HepG2 (cell line): Measurements from ENCODE around the gene GLIPR1L1. TPM values are rescaled to one million over a fixed set of nuclear protein-coding genes. Genes with fewer than 3 reads are reported as not detected.

Experiments used
- ARID2 ChIP-seq: sonication (generic); formaldehyde crosslinking; IDR thresholded peaks from 2 replicates; pipeline ENCODE4 v1.8.1; 2022; ENCODE audit warnings: mild to moderate bottlenecking, missing genetic modification reagents, borderline replicate concordance
- CAMTA2 ChIP-seq: sonication (generic); formaldehyde crosslinking; IDR thresholded peaks from 2 replicates; pipeline ENCODE4 v1.4.0; 2020; ENCODE audit warnings: mild to moderate bottlenecking, missing genetic modification reagents, borderline replicate concordance
- HNRNPK ChIP-seq: fragments of 200-400 bp; formaldehyde crosslinking; IDR thresholded peaks from 2 replicates; pipeline ENCODE4 v1.6.1; 2018; ENCODE audit warnings: low read length, low read depth, moderate library complexity, mild to moderate bottlenecking; ENCODE audit not compliant: poor library complexity, severe bottlenecking
- MBD4 ChIP-seq: IDR thresholded peaks from 2 replicates; pipeline ENCODE4 v1.6.1; 2012; ENCODE audit warnings: low read length, inconsistent platforms, borderline replicate concordance
- POLR2A ChIP-seq, 2 experiments: IDR thresholded peaks; 2 replicates each; pipeline ENCODE4 v1.6.1; 2011; ENCODE audit warnings: low read depth in 2 of 2, low read length in 2 of 2, mild to moderate bottlenecking in 1 of 2, moderate library complexity in 1 of 2; ENCODE audit not compliant: insufficient read depth in 1 of 2
- SMC3 ChIP-seq: IDR thresholded peaks from 2 replicates; pipeline ENCODE4 v1.6.1; 2011; ENCODE audit warnings: low read length, improper control_type of control experiment
- TARDBP ChIP-seq: sonication (generic); formaldehyde crosslinking; IDR thresholded peaks from 2 replicates; pipeline ENCODE4 v1.8.0; 2022; ENCODE audit warnings: mild to moderate bottlenecking, missing genetic modification reagents
- ZBTB20 ChIP-seq: sonication (generic); formaldehyde crosslinking; IDR thresholded peaks from 2 replicates; pipeline ENCODE4 v1.8.1; 2023; ENCODE audit warnings: missing genetic modification reagents, low read depth, mild to moderate bottlenecking, borderline replicate concordance
- ZBTB8A ChIP-seq: sonication (generic); formaldehyde crosslinking; IDR thresholded peaks from 2 replicates; pipeline ENCODE4 v1.4.0; 2020; ENCODE audit warnings: mild to moderate bottlenecking, low read depth, missing genetic modification reagents, borderline replicate concordance
- ZFP36L2 ChIP-seq: sonication (generic); formaldehyde crosslinking; IDR thresholded peaks from 2 replicates; pipeline ENCODE4 v1.4.0; 2020; ENCODE audit warnings: missing genetic modification reagents
- ZNF256 ChIP-seq: sonication (generic); formaldehyde crosslinking; conservative IDR thresholded peaks from 2 replicates; pipeline ENCODE4 v1.4.0; 2020; ENCODE audit warnings: missing genetic modification reagents
- ZNF451 ChIP-seq: sonication (generic); formaldehyde crosslinking; IDR thresholded peaks from 2 replicates; pipeline ENCODE4 v1.5.0; 2020; ENCODE audit warnings: mild to moderate bottlenecking, missing genetic modification reagents
- ZNF879 ChIP-seq: sonication (generic); formaldehyde crosslinking; IDR thresholded peaks from 2 replicates; pipeline ENCODE4 v1.8.1; 2023; ENCODE audit warnings: missing genetic modification reagents
- polyA plus RNA-seq, 8 experiments: library from polyadenylated mRNA; depleted of rRNA in 3 of 8; stranded (reverse) in 7 of 8; unstranded in 1 of 8; fragments of >200 nt; fragmentation: Illumina TruSeq in 4 of 8; extraction: Trizol in 4 of 8; gene quantifications; 2 replicates each; pipeline versions ENCODE4 v1.2.1 to v1.2.3, GENCODE V29; 2011 to 2016; ENCODE audit warnings: low read depth in 4 of 8, missing spikeins in 1 of 8, mixed read lengths in 1 of 8; ENCODE audit not compliant: insufficient read depth in 1 of 8
- total RNA-seq, 5 experiments: library from RNA; depleted of rRNA; stranded (reverse); fragments of >200 nt; fragmentation: Illumina TruSeq; extraction: Trizol; gene quantifications; 2 replicates each; pipeline ENCODE4 v1.2.3, GENCODE V29; 2016; ENCODE audit warnings: low read depth in 1 of 5
- TF ChIP-seq, protein P1 (sequence below): sonication (generic); formaldehyde crosslinking; IDR thresholded peaks from 2 replicates; pipeline ENCODE4 v1.4.0; 2020; ENCODE audit warnings: missing genetic modification reagents, mild to moderate bottlenecking, borderline replicate concordance
- TF ChIP-seq, protein P2 (sequence below): sonication (generic); formaldehyde crosslinking; IDR thresholded peaks from 2 replicates; pipeline ENCODE4 v1.4.0; 2020; ENCODE audit warnings: mild to moderate bottlenecking, missing genetic modification reagents, borderline replicate concordance
- TF ChIP-seq, protein P3 (sequence below): IDR thresholded peaks from 2 replicates; pipeline ENCODE4 v1.6.1; 2016; ENCODE audit warnings: low read depth

Gene GLIPR1L1
- total and polyA plus RNA-seq, 2 of the 13 experiments (the other 11 are each of a cell fraction or from before 2014, with no cell fraction given), result not detected

DNA sequence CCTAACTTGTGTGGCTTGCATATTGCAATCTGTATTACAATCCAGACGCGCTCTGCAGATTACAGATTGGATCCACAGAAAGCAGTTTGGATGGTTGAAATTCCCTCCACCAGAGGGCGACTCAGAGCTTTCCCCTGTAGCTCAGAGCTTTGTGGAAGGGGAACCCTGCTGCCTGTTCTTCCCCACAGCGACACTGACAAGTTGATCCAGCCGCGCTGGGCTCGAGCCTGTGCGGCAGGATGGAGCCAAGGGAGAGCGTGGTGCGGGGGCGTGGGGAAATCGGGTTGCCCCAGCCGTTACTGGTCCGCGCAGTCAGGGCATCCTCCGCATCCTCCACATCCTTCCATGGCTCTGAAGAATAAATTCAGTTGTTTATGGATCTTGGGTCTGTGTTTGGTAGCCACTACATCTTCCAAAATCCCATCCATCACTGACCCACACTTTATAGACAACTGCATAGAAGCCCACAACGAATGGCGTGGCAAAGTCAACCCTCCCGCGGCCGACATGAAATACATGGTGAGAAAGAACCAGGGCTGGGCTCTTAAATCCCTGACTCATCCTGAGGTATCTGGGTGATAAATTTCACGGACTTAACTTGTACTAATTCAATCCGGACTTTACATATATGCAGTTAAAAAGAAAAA lies at the start of gene GLIPR1L1 (continued):
- TF ChIP-seq ZNF879 (CRISPR knock-in tag) (no peak), ZNF451 (CRISPR knock-in tag) (no peak), TARDBP (no peak), HNRNPK (no peak), SMC3 (peak; percentile 80), ZNF256 (CRISPR knock-in tag) (no peak), CAMTA2 (CRISPR knock-in tag) (no peak), ARID2 (CRISPR knock-in tag) (no peak), ZBTB20 (CRISPR knock-in tag) (0 out of 2 replicates have a peak, but pooled peaks have one; percentile 26), MBD4 (no peak), ZBTB8A (CRISPR knock-in tag) (no peak), ZFP36L2 (CRISPR knock-in tag) (no peak), POLR2A (IDR thresholded peaks at IDR 0.05; ENCODE audit: insufficient read depth in 1 of 2, low read depth in 2 of 2, low read length in 2 of 2) (no peak)
- TF ChIP-seq, protein P1, sequence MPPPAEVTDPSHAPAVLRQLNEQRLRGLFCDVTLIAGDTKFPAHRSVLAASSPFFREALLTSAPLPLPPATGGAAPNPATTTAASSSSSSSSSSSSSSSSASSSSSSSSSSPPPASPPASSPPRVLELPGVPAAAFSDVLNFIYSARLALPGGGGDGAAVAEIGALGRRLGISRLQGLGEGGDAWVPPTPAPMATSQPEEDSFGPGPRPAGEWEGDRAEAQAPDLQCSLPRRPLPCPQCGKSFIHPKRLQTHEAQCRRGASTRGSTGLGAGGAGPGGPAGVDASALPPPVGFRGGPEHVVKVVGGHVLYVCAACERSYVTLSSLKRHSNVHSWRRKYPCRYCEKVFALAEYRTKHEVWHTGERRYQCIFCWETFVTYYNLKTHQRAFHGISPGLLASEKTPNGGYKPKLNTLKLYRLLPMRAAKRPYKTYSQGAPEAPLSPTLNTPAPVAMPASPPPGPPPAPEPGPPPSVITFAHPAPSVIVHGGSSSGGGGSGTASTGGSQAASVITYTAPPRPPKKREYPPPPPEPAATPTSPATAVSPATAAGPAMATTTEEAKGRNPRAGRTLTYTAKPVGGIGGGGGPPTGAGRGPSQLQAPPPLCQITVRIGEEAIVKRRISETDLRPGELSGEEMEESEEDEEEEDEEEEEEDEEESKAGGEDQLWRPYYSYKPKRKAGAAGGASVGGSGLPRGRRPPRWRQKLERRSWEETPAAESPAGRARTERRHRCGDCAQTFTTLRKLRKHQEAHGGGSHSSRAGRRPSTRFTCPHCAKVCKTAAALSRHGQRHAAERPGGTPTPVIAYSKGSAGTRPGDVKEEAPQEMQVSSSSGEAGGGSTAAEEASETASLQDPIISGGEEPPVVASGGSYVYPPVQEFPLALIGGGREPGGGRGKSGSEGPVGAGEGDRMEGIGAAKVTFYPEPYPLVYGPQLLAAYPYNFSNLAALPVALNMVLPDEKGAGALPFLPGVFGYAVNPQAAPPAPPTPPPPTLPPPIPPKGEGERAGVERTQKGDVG (CRISPR knock-in tag), result no peak
- TF ChIP-seq, protein P2, sequence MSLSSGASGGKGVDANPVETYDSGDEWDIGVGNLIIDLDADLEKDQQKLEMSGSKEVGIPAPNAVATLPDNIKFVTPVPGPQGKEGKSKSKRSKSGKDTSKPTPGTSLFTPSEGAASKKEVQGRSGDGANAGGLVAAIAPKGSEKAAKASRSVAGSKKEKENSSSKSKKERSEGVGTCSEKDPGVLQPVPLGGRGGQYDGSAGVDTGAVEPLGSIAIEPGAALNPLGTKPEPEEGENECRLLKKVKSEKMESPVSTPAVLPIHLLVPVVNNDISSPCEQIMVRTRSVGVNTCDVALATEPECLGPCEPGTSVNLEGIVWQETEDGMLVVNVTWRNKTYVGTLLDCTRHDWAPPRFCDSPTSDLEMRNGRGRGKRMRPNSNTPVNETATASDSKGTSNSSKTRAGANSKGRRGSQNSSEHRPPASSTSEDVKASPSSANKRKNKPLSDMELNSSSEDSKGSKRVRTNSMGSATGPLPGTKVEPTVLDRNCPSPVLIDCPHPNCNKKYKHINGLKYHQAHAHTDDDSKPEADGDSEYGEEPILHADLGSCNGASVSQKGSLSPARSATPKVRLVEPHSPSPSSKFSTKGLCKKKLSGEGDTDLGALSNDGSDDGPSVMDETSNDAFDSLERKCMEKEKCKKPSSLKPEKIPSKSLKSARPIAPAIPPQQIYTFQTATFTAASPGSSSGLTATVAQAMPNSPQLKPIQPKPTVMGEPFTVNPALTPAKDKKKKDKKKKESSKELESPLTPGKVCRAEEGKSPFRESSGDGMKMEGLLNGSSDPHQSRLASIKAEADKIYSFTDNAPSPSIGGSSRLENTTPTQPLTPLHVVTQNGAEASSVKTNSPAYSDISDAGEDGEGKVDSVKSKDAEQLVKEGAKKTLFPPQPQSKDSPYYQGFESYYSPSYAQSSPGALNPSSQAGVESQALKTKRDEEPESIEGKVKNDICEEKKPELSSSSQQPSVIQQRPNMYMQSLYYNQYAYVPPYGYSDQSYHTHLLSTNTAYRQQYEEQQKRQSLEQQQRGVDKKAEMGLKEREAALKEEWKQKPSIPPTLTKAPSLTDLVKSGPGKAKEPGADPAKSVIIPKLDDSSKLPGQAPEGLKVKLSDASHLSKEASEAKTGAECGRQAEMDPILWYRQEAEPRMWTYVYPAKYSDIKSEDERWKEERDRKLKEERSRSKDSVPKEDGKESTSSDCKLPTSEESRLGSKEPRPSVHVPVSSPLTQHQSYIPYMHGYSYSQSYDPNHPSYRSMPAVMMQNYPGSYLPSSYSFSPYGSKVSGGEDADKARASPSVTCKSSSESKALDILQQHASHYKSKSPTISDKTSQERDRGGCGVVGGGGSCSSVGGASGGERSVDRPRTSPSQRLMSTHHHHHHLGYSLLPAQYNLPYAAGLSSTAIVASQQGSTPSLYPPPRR, result no peak
- TF ChIP-seq, protein P3, sequence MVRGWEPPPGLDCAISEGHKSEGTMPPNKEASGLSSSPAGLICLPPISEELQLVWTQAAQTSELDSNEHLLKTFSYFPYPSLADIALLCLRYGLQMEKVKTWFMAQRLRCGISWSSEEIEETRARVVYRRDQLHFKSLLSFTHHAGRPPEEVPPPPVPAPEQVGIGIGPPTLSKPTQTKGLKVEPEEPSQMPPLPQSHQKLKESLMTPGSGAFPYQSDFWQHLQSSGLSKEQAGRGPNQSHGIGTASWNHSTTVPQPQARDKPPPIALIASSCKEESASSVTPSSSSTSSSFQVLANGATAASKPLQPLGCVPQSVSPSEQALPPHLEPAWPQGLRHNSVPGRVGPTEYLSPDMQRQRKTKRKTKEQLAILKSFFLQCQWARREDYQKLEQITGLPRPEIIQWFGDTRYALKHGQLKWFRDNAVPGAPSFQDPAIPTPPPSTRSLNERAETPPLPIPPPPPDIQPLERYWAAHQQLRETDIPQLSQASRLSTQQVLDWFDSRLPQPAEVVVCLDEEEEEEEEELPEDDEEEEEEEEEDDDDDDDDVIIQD, result no peak
